ENCODE data around the gene RAMP1.
"Not testable (repeated sequence)": the region's sequence is repeated elsewhere in the genome, so short reads cannot be mapped to it uniquely, and the experiment has no call there.

Gene RAMP1

GRCh38 chr2:237935740-237936452 lies 76.5 kb downstream of the RAMP1 start:
- H2AFZ ChIP-seq (ENCODE audit: low read length, unreplicated experiment), result no peak overlapping the region
- H3K79me2 ChIP-seq (ENCODE audit: control insufficient read depth, insufficient read depth, low read length, unreplicated experiment), result no peaks in the 10 kb centered on the region
- H3K4me3 ChIP-seq (ENCODE audit: low read depth, low read length), result no peak overlapping the region
- H3K27ac ChIP-seq (ENCODE audit: low read depth, low read length), result no peak overlapping the region
- no peaks in the 10 kb centered on the region for H3K36me3 ChIP-seq (ENCODE audit: insufficient read depth, low read length)
- no peaks in the 10 kb centered on the region for H3K27me3 ChIP-seq (ENCODE audit: insufficient read depth, low read length)
- peaks cover 10% of the 10 kb centered on the region for H3K4me1 ChIP-seq (ENCODE audit: control insufficient read depth, insufficient read depth, low read length, unreplicated experiment)

- no peaks in the 10 kb centered on the region for H3K36me3 ChIP-seq (ENCODE audit: insufficient read depth, low read length)
- no peak overlapping the region for H2AFZ ChIP-seq (ENCODE audit: low read length, unreplicated experiment)
- H3K4me1 ChIP-seq (ENCODE audit: control insufficient read depth, insufficient read depth, low read length, unreplicated experiment), result peaks cover 6% of the 10 kb centered on the region
- H3K4me3 ChIP-seq (ENCODE audit: low read depth, low read length), result no peak overlapping the region
- H3K27ac ChIP-seq (ENCODE audit: low read depth, low read length), result no peak overlapping the region
- H3K27me3 ChIP-seq (ENCODE audit: insufficient read depth, low read length), result no peaks in the 10 kb centered on the region
- H3K79me2 ChIP-seq (ENCODE audit: control insufficient read depth, insufficient read depth, low read length, unreplicated experiment), result no peaks in the 10 kb centered on the region
Observed at GRCh38 chr2:237939251-237939650, 79.8 kb downstream of the RAMP1 start.

- peaks cover 4% of the 10 kb centered on the region for H3K4me1 ChIP-seq (ENCODE audit: control insufficient read depth, insufficient read depth, low read length, unreplicated experiment)
- no peaks in the 10 kb centered on the region for H3K36me3 ChIP-seq (ENCODE audit: insufficient read depth, low read length)
- H3K27ac ChIP-seq (ENCODE audit: low read depth, low read length), result no peak overlapping the region
- H3K79me2 ChIP-seq (ENCODE audit: control insufficient read depth, insufficient read depth, low read length, unreplicated experiment), result no peaks in the 10 kb centered on the region
- H2AFZ ChIP-seq (ENCODE audit: low read length, unreplicated experiment), result no peak overlapping the region
- H3K4me3 ChIP-seq (ENCODE audit: low read depth, low read length), result no peak overlapping the region
- no peaks in the 10 kb centered on the region for H3K27me3 ChIP-seq (ENCODE audit: insufficient read depth, low read length)
Observed at GRCh38 chr2:237940828-237941227, 81.4 kb downstream of the RAMP1 start.

- Histone ChIP-seq H3K79me2 (ENCODE audit: control insufficient read depth, insufficient read depth, low read length, unreplicated experiment) (no peaks in the 10 kb centered on the region), H2AFZ (ENCODE audit: low read length, unreplicated experiment) (no peak overlapping the region), H3K36me3 (ENCODE audit: insufficient read depth, low read length) (no peaks in the 10 kb centered on the region), H3K4me1 (ENCODE audit: control insufficient read depth, insufficient read depth, low read length, unreplicated experiment) (no peaks in the 10 kb centered on the region), H3K4me3 (ENCODE audit: low read depth, low read length) (no peak overlapping the region), H3K27ac (ENCODE audit: low read depth, low read length) (no peak overlapping the region), H3K27me3 (ENCODE audit: insufficient read depth, low read length) (no peaks in the 10 kb centered on the region)
Observed at GRCh38 chr2:237941239-237941638, 81.8 kb downstream of the RAMP1 start.

GRCh38 chr2:237942513-237942899 lies 83.1 kb downstream of the RAMP1 start:
- Histone ChIP-seq H2AFZ (ENCODE audit: low read length, unreplicated experiment) (no peak overlapping the region), H3K36me3 (ENCODE audit: insufficient read depth, low read length) (no peaks in the 10 kb centered on the region), H3K27me3 (ENCODE audit: insufficient read depth, low read length) (no peaks in the 10 kb centered on the region), H3K27ac (ENCODE audit: low read depth, low read length) (no peak overlapping the region), H3K79me2 (ENCODE audit: control insufficient read depth, insufficient read depth, low read length, unreplicated experiment) (no peaks in the 10 kb centered on the region), H3K4me3 (ENCODE audit: low read depth, low read length) (no peak overlapping the region), H3K4me1 (ENCODE audit: control insufficient read depth, insufficient read depth, low read length, unreplicated experiment) (no peaks in the 10 kb centered on the region)

GRCh38 chr2:237943395-237944094 lies 84.1 kb downstream of the RAMP1 start:
- Histone ChIP-seq H3K4me1 (ENCODE audit: control insufficient read depth, insufficient read depth, low read length, unreplicated experiment) (no peaks in the 10 kb centered on the region), H2AFZ (ENCODE audit: low read length, unreplicated experiment) (no peak overlapping the region), H3K79me2 (ENCODE audit: control insufficient read depth, insufficient read depth, low read length, unreplicated experiment) (no peaks in the 10 kb centered on the region), H3K27me3 (ENCODE audit: insufficient read depth, low read length) (no peaks in the 10 kb centered on the region), H3K4me3 (ENCODE audit: low read depth, low read length) (no peak overlapping the region), H3K27ac (ENCODE audit: low read depth, low read length) (no peak overlapping the region), H3K36me3 (ENCODE audit: insufficient read depth, low read length) (no peaks in the 10 kb centered on the region)

- H3K4me1 ChIP-seq (ENCODE audit: control insufficient read depth, insufficient read depth, low read length, unreplicated experiment), result no peaks in the 10 kb centered on the region
- H3K27me3 ChIP-seq (ENCODE audit: insufficient read depth, low read length), result no peaks in the 10 kb centered on the region
- no peak overlapping the region for H3K27ac ChIP-seq (ENCODE audit: low read depth, low read length)
- H3K4me3 ChIP-seq (ENCODE audit: low read depth, low read length), result no peak overlapping the region
- H3K36me3 ChIP-seq (ENCODE audit: insufficient read depth, low read length), result no peaks in the 10 kb centered on the region
- no peaks in the 10 kb centered on the region for H3K79me2 ChIP-seq (ENCODE audit: control insufficient read depth, insufficient read depth, low read length, unreplicated experiment)
- no peak overlapping the region for H2AFZ ChIP-seq (ENCODE audit: low read length, unreplicated experiment)
Observed at GRCh38 chr2:237944302-237944701, 84.9 kb downstream of the RAMP1 start.

GRCh38 chr2:237946423-237946822 lies 87.0 kb downstream of the RAMP1 start:
- H3K4me3 ChIP-seq (ENCODE audit: low read depth, low read length), result no peak overlapping the region
- H3K36me3 ChIP-seq (ENCODE audit: insufficient read depth, low read length), result no peaks in the 10 kb centered on the region
- H3K27ac ChIP-seq (ENCODE audit: low read depth, low read length), result no peak overlapping the region
- no peak overlapping the region for H2AFZ ChIP-seq (ENCODE audit: low read length, unreplicated experiment)
- H3K27me3 ChIP-seq (ENCODE audit: insufficient read depth, low read length), result no peaks in the 10 kb centered on the region
- no peaks in the 10 kb centered on the region for H3K79me2 ChIP-seq (ENCODE audit: control insufficient read depth, insufficient read depth, low read length, unreplicated experiment)
- H3K4me1 ChIP-seq (ENCODE audit: control insufficient read depth, insufficient read depth, low read length, unreplicated experiment), result no peaks in the 10 kb centered on the region

GRCh38 chr2:237951354-237951753 lies 91.9 kb downstream of the RAMP1 start:
- not testable (repeated sequence) for H2AFZ ChIP-seq (ENCODE audit: low read length, unreplicated experiment); H3K27ac ChIP-seq (ENCODE audit: low read depth, low read length); H3K4me1 ChIP-seq (ENCODE audit: control insufficient read depth, insufficient read depth, low read length, unreplicated experiment); H3K36me3 ChIP-seq (ENCODE audit: insufficient read depth, low read length); H3K4me3 ChIP-seq (ENCODE audit: low read depth, low read length); H3K79me2 ChIP-seq (ENCODE audit: control insufficient read depth, insufficient read depth, low read length, unreplicated experiment)
- H3K27me3 ChIP-seq (ENCODE audit: insufficient read depth, low read length), result peaks cover 19% of the 10 kb centered on the region

GRCh38 chr2:237951878-237952277 lies 92.5 kb downstream of the RAMP1 start:
- Histone ChIP-seq H3K79me2 (ENCODE audit: control insufficient read depth, insufficient read depth, low read length, unreplicated experiment) (no peaks in the 10 kb centered on the region), H3K4me1 (ENCODE audit: control insufficient read depth, insufficient read depth, low read length, unreplicated experiment) (peaks cover 4% of the 10 kb centered on the region)

GRCh38 chr2:237952851-237953250 lies 93.4 kb downstream of the RAMP1 start:
- no peak overlapping the region for H3K27ac ChIP-seq (ENCODE audit: low read depth, low read length)
- peaks cover 25% of the 10 kb centered on the region for H3K27me3 ChIP-seq (ENCODE audit: insufficient read depth, low read length)

More at GRCh38 chr2:237951878-237952277, 92.5 kb downstream of the RAMP1 start:
- Histone ChIP-seq H3K36me3 (ENCODE audit: insufficient read depth, low read length) (no peaks in the 10 kb centered on the region), H3K27me3 (ENCODE audit: insufficient read depth, low read length) (peaks cover 23% of the 10 kb centered on the region), H2AFZ (ENCODE audit: low read length, unreplicated experiment) (no peak overlapping the region), H3K27ac (ENCODE audit: low read depth, low read length) (no peak overlapping the region), H3K4me3 (ENCODE audit: low read depth, low read length) (no peak overlapping the region)

More at GRCh38 chr2:237952851-237953250, 93.4 kb downstream of the RAMP1 start:
- no peak overlapping the region for H2AFZ ChIP-seq (ENCODE audit: low read length, unreplicated experiment)
- H3K4me3 ChIP-seq (ENCODE audit: low read depth, low read length), result no peak overlapping the region
- H3K79me2 ChIP-seq (ENCODE audit: control insufficient read depth, insufficient read depth, low read length, unreplicated experiment), result no peaks in the 10 kb centered on the region
- peaks cover 4% of the 10 kb centered on the region for H3K4me1 ChIP-seq (ENCODE audit: control insufficient read depth, insufficient read depth, low read length, unreplicated experiment)
- no peaks in the 10 kb centered on the region for H3K36me3 ChIP-seq (ENCODE audit: insufficient read depth, low read length)
